ENCODE results near the gene CACNA2D3.

The CACNA2D3 gene

DNA sequence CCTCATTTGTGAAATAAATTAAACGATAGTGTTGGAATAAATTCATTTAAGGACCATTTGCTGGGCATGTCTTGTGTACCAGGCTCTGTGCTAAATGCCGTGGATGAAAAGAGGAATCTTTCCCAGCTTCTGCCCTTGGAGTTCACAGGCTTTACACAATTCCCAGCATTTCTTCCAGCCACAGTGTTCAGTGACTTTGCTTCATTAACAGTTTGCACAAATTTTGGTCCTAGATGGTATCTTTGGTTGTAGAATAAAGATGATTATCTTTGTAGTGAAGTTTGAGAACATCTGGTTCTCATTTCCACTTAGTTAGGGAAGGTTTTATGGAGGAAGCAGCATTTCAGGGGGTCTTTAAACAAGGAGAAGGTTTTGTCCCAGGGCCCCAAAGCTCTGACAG is 705.4 kb downstream of the CACNA2D3 start:
- Histone ChIP-seq H3K9me3 (replicated peaks; ENCODE audit: insufficient read depth, low read length) (no peaks in the 10 kb centered on the region), H3K4me1 (ENCODE audit: low read length) (no peaks in the 10 kb centered on the region), H3K36me3 (replicated peaks; ENCODE audit: insufficient read depth, low read length) (no peaks in the 10 kb centered on the region), H3K79me2 (ENCODE audit: low read length) (no peaks in the 10 kb centered on the region), H3K9me2 (replicated peaks; ENCODE audit: insufficient read depth, low read length) (no peaks in the 10 kb centered on the region), H3K4me2 (ENCODE audit: low read depth, low read length) (no peak overlapping the region), H4K20me1 (ENCODE audit: insufficient read depth, low read length) (no peaks in the 10 kb centered on the region), H2AFZ (ENCODE audit: low read length) (no peak overlapping the region), H3K27ac (ENCODE audit: low read length) (no peak overlapping the region), H3K9ac (ENCODE audit: low read length) (no peak overlapping the region), H3F3A (ENCODE audit: insufficient read depth, low read length) (no peaks in the 10 kb centered on the region), H3K4me3 (ENCODE audit: low read length) (no peak overlapping the region), H3K27me3 (replicated peaks; ENCODE audit: insufficient read depth, low read length) (no peaks in the 10 kb centered on the region)
- no peak for TF ChIP-seq EZH2 (optimal IDR thresholded peaks at IDR 0.05; ENCODE audit: low read depth, low read length)
- TF ChIP-seq EZH2phosphoT487 (IDR thresholded peaks at IDR 0.05; ENCODE audit: low read length), result no peak
- TF ChIP-seq CTCF (IDR thresholded peaks at IDR 0.05; ENCODE audit: low read length), result no peak
- DNase-seq, result no peak

GRCh38 chr3:54830658-54831057 is 708.3 kb downstream of the CACNA2D3 start:
- Histone ChIP-seq H2AFZ (ENCODE audit: low read length) (no peak overlapping the region), H3K36me3 (replicated peaks; ENCODE audit: insufficient read depth, low read length) (no peaks in the 10 kb centered on the region), H4K20me1 (ENCODE audit: insufficient read depth, low read length) (no peaks in the 10 kb centered on the region), H3K4me1 (ENCODE audit: low read length) (no peaks in the 10 kb centered on the region), H3K9ac (ENCODE audit: low read length) (no peak overlapping the region), H3K9me3 (replicated peaks; ENCODE audit: insufficient read depth, low read length) (no peaks in the 10 kb centered on the region), H3K27me3 (replicated peaks; ENCODE audit: insufficient read depth, low read length) (no peaks in the 10 kb centered on the region), H3K4me3 (ENCODE audit: low read length) (no peak overlapping the region), H3K9me2 (replicated peaks; ENCODE audit: insufficient read depth, low read length) (no peaks in the 10 kb centered on the region), H3K27ac (ENCODE audit: low read length) (no peak overlapping the region), H3K79me2 (ENCODE audit: low read length) (no peaks in the 10 kb centered on the region), H3K4me2 (ENCODE audit: low read depth, low read length) (no peak overlapping the region), H3F3A (ENCODE audit: insufficient read depth, low read length) (no peaks in the 10 kb centered on the region)
- peak; percentile 54 for DNase-seq
- TF ChIP-seq CTCF (IDR thresholded peaks at IDR 0.05; ENCODE audit: low read length) (peak; percentile 65), EZH2phosphoT487 (IDR thresholded peaks at IDR 0.05; ENCODE audit: low read length) (no peak), EZH2 (optimal IDR thresholded peaks at IDR 0.05; ENCODE audit: low read depth, low read length) (no peak)

GRCh38 chr3:54831112-54831511 is 708.8 kb downstream of the CACNA2D3 start:
- Histone ChIP-seq H3K9ac (ENCODE audit: low read length) (no peak overlapping the region), H3K79me2 (ENCODE audit: low read length) (no peaks in the 10 kb centered on the region), H4K20me1 (ENCODE audit: insufficient read depth, low read length) (no peaks in the 10 kb centered on the region), H3K9me3 (replicated peaks; ENCODE audit: insufficient read depth, low read length) (no peaks in the 10 kb centered on the region), H3K27ac (ENCODE audit: low read length) (no peak overlapping the region), H3K4me2 (ENCODE audit: low read depth, low read length) (no peak overlapping the region), H2AFZ (ENCODE audit: low read length) (no peak overlapping the region), H3K27me3 (replicated peaks; ENCODE audit: insufficient read depth, low read length) (no peaks in the 10 kb centered on the region), H3K4me3 (ENCODE audit: low read length) (no peak overlapping the region), H3K4me1 (ENCODE audit: low read length) (no peaks in the 10 kb centered on the region), H3K9me2 (replicated peaks; ENCODE audit: insufficient read depth, low read length) (no peaks in the 10 kb centered on the region), H3K36me3 (replicated peaks; ENCODE audit: insufficient read depth, low read length) (no peaks in the 10 kb centered on the region), H3F3A (ENCODE audit: insufficient read depth, low read length) (no peaks in the 10 kb centered on the region)
- TF ChIP-seq EZH2phosphoT487 (IDR thresholded peaks at IDR 0.05; ENCODE audit: low read length), result no peak
- TF ChIP-seq EZH2 (optimal IDR thresholded peaks at IDR 0.05; ENCODE audit: low read depth, low read length), result no peak
- TF ChIP-seq CTCF (IDR thresholded peaks at IDR 0.05; ENCODE audit: low read length), result no peak
- no peak for DNase-seq
